GM12865 (cell line): ENCODE measurements around the gene LGR5.
A peak's percentile ranks its signal among the peaks of the same experiment; 100 is the strongest.

ENCODE experiments used
- DNase-seq: peaks from one replicate; pipeline ENCODE4 v3.0.0; 2010; ENCODE audit warnings: low read depth
- H3K4me3 ChIP-seq: 2 replicates; pipeline ENCODE4 v1.5.1; 2011; ENCODE audit warnings: mild to moderate bottlenecking, low read depth, low read length, control low read depth
- TF ChIP-seq, protein P1 (sequence below): IDR thresholded peaks from 2 replicates; pipeline ENCODE4 v1.5.1; 2011; ENCODE audit warnings: low read length, control low read depth, low read depth, inconsistent platforms; ENCODE audit not compliant: insufficient read depth; ENCODE audit errors: missing control alignments

The LGR5 gene

GRCh38 chr12:71436696-71437095 lies 2.9 kb upstream of the LGR5 start:
- TF ChIP-seq, protein P1, sequence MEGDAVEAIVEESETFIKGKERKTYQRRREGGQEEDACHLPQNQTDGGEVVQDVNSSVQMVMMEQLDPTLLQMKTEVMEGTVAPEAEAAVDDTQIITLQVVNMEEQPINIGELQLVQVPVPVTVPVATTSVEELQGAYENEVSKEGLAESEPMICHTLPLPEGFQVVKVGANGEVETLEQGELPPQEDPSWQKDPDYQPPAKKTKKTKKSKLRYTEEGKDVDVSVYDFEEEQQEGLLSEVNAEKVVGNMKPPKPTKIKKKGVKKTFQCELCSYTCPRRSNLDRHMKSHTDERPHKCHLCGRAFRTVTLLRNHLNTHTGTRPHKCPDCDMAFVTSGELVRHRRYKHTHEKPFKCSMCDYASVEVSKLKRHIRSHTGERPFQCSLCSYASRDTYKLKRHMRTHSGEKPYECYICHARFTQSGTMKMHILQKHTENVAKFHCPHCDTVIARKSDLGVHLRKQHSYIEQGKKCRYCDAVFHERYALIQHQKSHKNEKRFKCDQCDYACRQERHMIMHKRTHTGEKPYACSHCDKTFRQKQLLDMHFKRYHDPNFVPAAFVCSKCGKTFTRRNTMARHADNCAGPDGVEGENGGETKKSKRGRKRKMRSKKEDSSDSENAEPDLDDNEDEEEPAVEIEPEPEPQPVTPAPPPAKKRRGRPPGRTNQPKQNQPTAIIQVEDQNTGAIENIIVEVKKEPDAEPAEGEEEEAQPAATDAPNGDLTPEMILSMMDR: no peak
- no peak for DNase-seq

GRCh38 chr12:71438670-71439361 lies 782 bp upstream of the LGR5 start:
- no peak overlapping the region for H3K4me3 ChIP-seq
- TF ChIP-seq, protein P1: no peak
- DNase-seq: no peak

More at GRCh38 chr12:71436696-71437095, 2.9 kb upstream of the LGR5 start:
- no peak overlapping the region for H3K4me3 ChIP-seq

- TF ChIP-seq, protein P1: no peak
- H3K4me3 ChIP-seq: peak overlapping the region; percentile 16
- no peak for DNase-seq
Measured at GRCh38 chr12:71439362-71439612, 311 bp upstream of the LGR5 start.

DNA sequence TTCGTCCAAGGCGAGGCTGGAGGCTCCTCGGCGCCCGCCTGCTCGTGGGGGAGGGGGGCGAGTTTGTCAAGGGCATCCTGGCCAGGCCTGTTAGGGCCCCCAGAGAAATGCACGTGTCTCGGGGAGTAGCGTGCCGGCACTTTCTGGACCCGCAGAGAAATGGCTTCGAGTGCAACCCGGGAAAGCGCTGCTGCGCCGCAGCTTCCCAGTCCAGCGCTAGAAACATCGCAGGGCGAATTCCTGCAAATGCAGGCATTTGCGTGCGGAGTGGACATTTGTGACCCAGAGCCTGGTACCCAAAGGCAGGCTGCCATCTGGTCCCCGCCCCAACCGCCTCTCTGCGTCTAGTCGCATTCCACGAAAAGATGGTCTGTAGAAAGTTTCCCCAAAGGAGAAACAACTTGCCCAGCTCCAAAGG lies 756 bp downstream of the LGR5 start:
- TF ChIP-seq, protein P1: no peak
- no peak for DNase-seq
- H3K4me3 ChIP-seq: no peak overlapping the region

GRCh38 chr12:71440763-71441748 lies 1.5 kb downstream of the LGR5 start:
- DNase-seq: no peak
- H3K4me3 ChIP-seq: no peak overlapping the region

DNA sequence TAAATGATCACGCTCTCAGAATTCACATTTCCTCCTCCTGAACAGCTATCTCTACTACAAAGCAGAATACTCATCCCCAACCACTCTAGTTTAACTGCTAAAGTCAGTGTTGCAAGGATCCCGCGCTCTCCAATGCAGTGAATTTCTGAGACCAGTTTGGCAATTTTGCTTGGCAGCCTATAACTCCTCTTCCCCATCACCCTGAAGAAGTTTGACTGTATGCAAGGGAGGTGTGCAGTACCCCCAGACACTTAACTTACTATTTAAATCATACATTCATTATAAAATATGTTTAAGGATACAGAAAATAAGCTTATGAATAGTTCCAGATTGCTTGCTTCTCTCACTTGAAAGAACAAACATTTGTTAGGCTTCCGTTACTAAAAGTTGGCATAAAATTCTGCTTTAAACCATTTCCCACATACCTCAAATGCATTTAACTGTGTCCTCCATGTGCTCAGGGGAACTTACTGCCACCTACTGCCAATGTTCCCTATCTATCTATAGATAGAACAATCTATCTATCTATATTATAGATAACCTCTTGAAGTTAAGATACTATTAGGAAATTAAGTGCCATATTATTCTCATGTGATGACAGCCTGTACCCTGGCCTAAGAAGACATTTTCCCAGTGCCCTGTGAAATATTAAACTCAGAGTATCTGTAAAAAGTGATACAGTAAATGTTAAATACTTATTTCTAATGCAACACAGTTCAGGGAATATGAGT lies 2.4 kb downstream of the LGR5 start:
- TF ChIP-seq, protein P1: no peak
- no peak overlapping the region for H3K4me3 ChIP-seq
- DNase-seq: no peak

More at GRCh38 chr12:71440763-71441748, 1.5 kb downstream of the LGR5 start:
- TF ChIP-seq, protein P1: no peak
